Fibroblast of lung (primary cell): Measurements from ENCODE around the gene CHST1. TPM values are rescaled to one million over a fixed set of nuclear protein-coding genes. Genes with fewer than 3 reads are reported as not detected.

Experiments used
- DNase-seq, 2 donors: peaks; one replicate each; pipeline versions ENCODE4 v3.0.0 to v3.0.0-alpha.2; 2010; ENCODE audit warnings: low read depth in 2 of 2
- H2AFZ ChIP-seq: 2 replicates; pipeline ENCODE4 v1.5.1; 2012; ENCODE audit warnings: low read length, control low read depth, inconsistent platforms
- H3K27ac ChIP-seq: 2 replicates; pipeline ENCODE4 v1.5.1; 2011; ENCODE audit warnings: low read length, control low read depth; ENCODE audit not compliant: insufficient read depth
- H3K27me3 ChIP-seq: 2 replicates; pipeline ENCODE4 v1.5.1; 2011; ENCODE audit warnings: mild to moderate bottlenecking, low read length; ENCODE audit not compliant: control insufficient read depth, insufficient read depth
- H3K36me3 ChIP-seq: 2 replicates; pipeline ENCODE4 v1.5.1; 2011; ENCODE audit warnings: low read length; ENCODE audit not compliant: control insufficient read depth, insufficient read depth
- H3K4me1 ChIP-seq: 2 replicates; pipeline ENCODE4 v1.5.1; 2011; ENCODE audit warnings: low read length; ENCODE audit not compliant: control insufficient read depth, insufficient read depth; ENCODE audit errors: extremely low read depth
- H3K4me2 ChIP-seq: 2 replicates; pipeline ENCODE4 v1.5.1; 2011; ENCODE audit warnings: low read length, control low read depth; ENCODE audit not compliant: insufficient read depth; ENCODE audit errors: extremely low read depth
- H3K4me3 ChIP-seq, 4 experiments: fragments of 200-600 bp in 1 of 4; sonication (generic) in 1 of 4; replicated peaks in 1 of 4; 2 replicates each; pipeline ENCODE4 v1.5.1; 2011 to 2016; ENCODE audit warnings: low read length in 4 of 4, low read depth in 3 of 4, mild to moderate bottlenecking in 3 of 4, control low read depth in 2 of 4, inconsistent platforms in 1 of 4, mixed read lengths in 1 of 4; ENCODE audit not compliant: insufficient read depth in 1 of 4; ENCODE audit errors: control extremely low read depth in 1 of 4
- H3K79me2 ChIP-seq: 2 replicates; pipeline ENCODE4 v1.5.1; 2012; ENCODE audit warnings: mild to moderate bottlenecking, low read length, inconsistent platforms; ENCODE audit not compliant: control insufficient read depth, insufficient read depth
- H3K9ac ChIP-seq: 2 replicates; pipeline ENCODE4 v1.5.1; 2011; ENCODE audit warnings: mild to moderate bottlenecking, low read length, control low read depth; ENCODE audit not compliant: insufficient read depth
- H3K9me3 ChIP-seq: 2 replicates; pipeline ENCODE4 v1.5.1; 2012; ENCODE audit warnings: low read depth, low read length; ENCODE audit not compliant: control insufficient read depth, insufficient read depth
- H4K20me1 ChIP-seq: 2 replicates; pipeline ENCODE4 v1.5.1; 2011; ENCODE audit warnings: low read length; ENCODE audit not compliant: control insufficient read depth, insufficient read depth; ENCODE audit errors: extremely low read depth
- CTCF ChIP-seq, 2 donors: IDR thresholded peaks in 1 of 2; conservative IDR thresholded peaks in 1 of 2; 1 replicate in 1 of 2; 2 replicates in 1 of 2; pipeline ENCODE4 v1.5.1; 2011 to 2012; ENCODE audit warnings: low read length in 2 of 2, control low read depth in 1 of 2, inconsistent platforms in 1 of 2, low read depth in 1 of 2, mild to moderate bottlenecking in 1 of 2
- EZH2 ChIP-seq: IDR thresholded peaks from 2 replicates; pipeline ENCODE4 v1.5.1; 2012; ENCODE audit warnings: low read length, control low read depth, mild to moderate bottlenecking; ENCODE audit errors: missing control alignments
- polyA plus RNA-seq, 2 donors: library from polyadenylated mRNA; depleted of rRNA in 1 of 2; stranded (reverse) in 1 of 2; unstranded in 1 of 2; fragments of >200 nt; gene quantifications; 2 replicates each; pipeline ENCODE4 v1.2.1, GENCODE V29; 2011 to 2012; ENCODE audit warnings: missing spikeins in 1 of 2
- total RNA-seq: library from RNA; depleted of rRNA; stranded (reverse); fragments of >200 nt; gene quantifications from 2 replicates; pipeline ENCODE4 v1.2.1, GENCODE V29; 2014

The CHST1 gene
- total and polyA plus RNA-seq, 2 donors (not counting 1 experiment from before 2014, with no cell fraction given) = under 0.01 to 0.17 TPM

DNA sequence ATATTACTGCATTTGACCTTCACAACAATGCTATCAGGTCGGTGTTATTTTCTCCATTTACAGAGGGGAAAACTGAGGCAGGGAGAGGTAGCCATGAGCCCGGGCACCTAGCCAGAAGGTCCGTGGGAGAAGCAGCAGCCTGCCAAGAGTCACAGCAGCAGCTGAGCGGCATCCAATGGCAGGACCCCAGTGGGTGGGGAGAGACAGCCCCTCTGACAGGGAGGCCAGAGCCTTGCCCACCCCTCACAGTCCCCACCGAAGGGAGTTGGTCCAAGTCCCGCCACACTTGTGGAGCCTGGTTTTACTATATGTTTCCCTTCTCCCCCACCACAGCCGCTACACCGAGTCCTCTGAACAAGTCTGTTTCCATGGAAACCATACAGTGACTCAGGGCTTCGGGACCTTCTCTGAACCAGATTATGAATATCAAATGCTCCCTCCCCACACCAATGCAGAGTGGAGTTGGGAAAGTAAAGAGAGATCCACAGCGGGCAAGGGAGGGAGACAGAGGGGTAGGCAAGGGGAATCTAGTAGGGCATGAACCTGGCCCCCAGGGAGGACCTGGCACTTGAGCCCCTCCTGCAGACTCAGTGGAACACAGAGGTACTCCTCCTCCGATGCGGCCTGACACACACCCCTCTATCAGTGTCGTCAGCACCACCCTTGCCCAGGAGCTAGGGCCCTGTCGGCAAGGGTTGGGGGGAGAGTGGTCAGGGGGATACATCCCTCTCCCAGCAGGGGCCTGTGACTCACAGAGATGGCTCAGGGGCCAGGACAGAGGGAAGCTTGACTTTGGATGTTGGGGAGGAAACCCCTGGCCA, 2.5 kb downstream of the CHST1 start:
- Histone ChIP-seq H3K9ac (no peak overlapping the region), H3K4me3 (no peak overlapping the region), H3K4me1 (peaks cover 15% of the 10 kb centered on the region)

GRCh38 chr11:45662096-45662664, 3.2 kb downstream of the CHST1 start:
- H2AFZ ChIP-seq = no peak overlapping the region
- TF ChIP-seq EZH2 = peak; percentile 5
- TF ChIP-seq CTCF (conservative IDR thresholded peaks at IDR 0.05 in 1 of 2, IDR thresholded peaks at IDR 0.05 in 1 of 2; ENCODE audit: low read depth in 1 of 2, low read length in 2 of 2) = no peak
- no peaks in the 10 kb centered on the region for H3K36me3 ChIP-seq
- H3K27me3 ChIP-seq = peaks cover 34% of the 10 kb centered on the region
- H3K79me2 ChIP-seq = no peaks in the 10 kb centered on the region
- no peak overlapping the region for H3K27ac ChIP-seq
- no peaks in the 10 kb centered on the region for H4K20me1 ChIP-seq
- DNase-seq = no peak
- H3K4me1 ChIP-seq = peaks cover 15% of the 10 kb centered on the region
- H3K4me2 ChIP-seq = no peak overlapping the region
- H3K9ac ChIP-seq = no peak overlapping the region
- H3K9me3 ChIP-seq = no peaks in the 10 kb centered on the region
- no peak overlapping the region for H3K4me3 ChIP-seq

More for the DNA sequence above, 2.5 kb downstream of the CHST1 start:
- Histone ChIP-seq H3K9me3 (no peaks in the 10 kb centered on the region), H3K36me3 (no peaks in the 10 kb centered on the region), H3K79me2 (no peaks in the 10 kb centered on the region), H3K27ac (peak overlapping the region; percentile 23), H3K27me3 (peaks cover 38% of the 10 kb centered on the region), H4K20me1 (no peaks in the 10 kb centered on the region), H3K4me2 (no peak overlapping the region), H2AFZ (no peak overlapping the region)
- DNase-seq = peak; percentile 88 to 89
- TF ChIP-seq CTCF (conservative IDR thresholded peaks at IDR 0.05 in 1 of 2, IDR thresholded peaks at IDR 0.05 in 1 of 2; ENCODE audit: low read depth in 1 of 2, low read length in 2 of 2) (no peak), EZH2 (no peak)

DNA sequence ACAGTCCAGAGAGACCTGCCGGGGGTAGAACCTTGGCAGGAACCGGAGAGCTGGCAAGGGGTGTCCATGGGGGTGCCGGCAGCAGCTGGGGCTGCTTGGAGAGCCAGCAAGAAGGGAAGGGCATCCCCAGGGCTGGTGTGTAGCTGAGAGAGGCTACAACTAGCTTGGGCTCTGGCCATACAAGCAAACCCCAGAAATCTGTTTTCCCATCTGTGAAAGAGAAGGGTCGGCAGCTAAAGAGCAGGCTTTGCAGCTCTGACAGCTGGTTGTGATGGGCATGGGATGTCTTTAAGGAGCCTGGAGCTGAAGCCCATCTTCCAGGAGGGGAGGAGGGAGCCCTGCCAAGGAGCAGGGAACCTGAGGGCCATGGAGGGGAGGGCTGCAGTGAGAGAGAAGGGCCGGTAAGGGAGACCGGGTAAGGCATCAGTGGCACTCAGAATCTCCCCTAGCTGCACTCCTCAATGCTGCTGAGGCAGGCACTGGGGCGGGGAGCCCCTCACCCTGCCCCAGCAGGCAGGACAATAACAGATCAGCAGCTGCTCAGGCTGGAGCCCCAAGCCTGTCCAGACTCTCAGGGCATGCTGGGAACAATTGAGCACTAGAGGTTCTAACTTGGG, 3.9 kb downstream of the CHST1 start:
- H3K36me3 ChIP-seq = no peaks in the 10 kb centered on the region
- H3K4me3 ChIP-seq = no peak overlapping the region
- no peak for DNase-seq
- H3K9me3 ChIP-seq = no peaks in the 10 kb centered on the region
- peak; percentile 48 for TF ChIP-seq EZH2
- TF ChIP-seq CTCF (conservative IDR thresholded peaks at IDR 0.05 in 1 of 2, IDR thresholded peaks at IDR 0.05 in 1 of 2; ENCODE audit: low read depth in 1 of 2, low read length in 2 of 2) = no peak
- peaks cover 28% of the 10 kb centered on the region for H3K27me3 ChIP-seq
- no peaks in the 10 kb centered on the region for H3K79me2 ChIP-seq
- H3K9ac ChIP-seq = no peak overlapping the region
- H3K4me2 ChIP-seq = no peak overlapping the region
- peaks cover 15% of the 10 kb centered on the region for H3K4me1 ChIP-seq
- no peaks in the 10 kb centered on the region for H4K20me1 ChIP-seq
- no peak overlapping the region for H3K27ac ChIP-seq
- H2AFZ ChIP-seq = no peak overlapping the region
